Liver (tissue), 9 donors: Measurements from ENCODE around the gene CIITA. TPM values are rescaled to one million over a fixed set of nuclear protein-coding genes. Genes with fewer than 3 reads are reported as not detected.

Source experiments
- DNase-seq: peaks from one replicate; pipeline ENCODE4 v3.0.0-alpha.2; 2017; ENCODE audit warnings: low spot score
- H3K27ac ChIP-seq, 2 donors: one replicate each; pipeline ENCODE4 v1.7.0; 2013; ENCODE audit warnings: inconsistent platforms in 2 of 2, low read length in 2 of 2, control low read depth in 1 of 2, low read depth in 1 of 2, mild to moderate bottlenecking in 1 of 2
- H3K27me3 ChIP-seq, 4 donors: one replicate each; pipeline versions ENCODE4 v1.6.1 to v1.7.0; 2013; ENCODE audit warnings: low read length in 3 of 4, inconsistent platforms in 1 of 4, mild to moderate bottlenecking in 1 of 4, moderate library complexity in 1 of 4; ENCODE audit not compliant: control insufficient read depth in 4 of 4, insufficient read depth in 4 of 4
- H3K36me3 ChIP-seq, 4 donors: one replicate each; pipeline versions ENCODE4 v1.6.1 to v1.7.0; 2013; ENCODE audit warnings: low read length in 3 of 4, mild to moderate bottlenecking in 3 of 4, low read depth in 1 of 4, moderate library complexity in 1 of 4; ENCODE audit not compliant: control insufficient read depth in 4 of 4, insufficient read depth in 3 of 4
- H3K4me1 ChIP-seq, 4 donors: one replicate each; pipeline versions ENCODE4 v1.6.1 to v1.7.0; 2013; ENCODE audit warnings: low read length in 3 of 4, mild to moderate bottlenecking in 3 of 4, moderate library complexity in 1 of 4; ENCODE audit not compliant: control insufficient read depth in 4 of 4, insufficient read depth in 4 of 4
- H3K4me3 ChIP-seq, 3 donors: one replicate each; pipeline versions ENCODE4 v1.6.1 to v1.7.0; 2013; ENCODE audit warnings: low read length in 3 of 3, control low read depth in 1 of 3, low read depth in 1 of 3, mild to moderate bottlenecking in 1 of 3
- H3K9ac ChIP-seq, 2 donors: one replicate each; pipeline ENCODE4 v1.7.0; 2013; ENCODE audit warnings: low read length in 2 of 2, mild to moderate bottlenecking in 2 of 2, moderate library complexity in 2 of 2, control low read depth in 1 of 2, low read depth in 1 of 2
- H3K9me3 ChIP-seq, 4 donors: one replicate each; pipeline versions ENCODE4 v1.6.1 to v1.7.0; 2013; ENCODE audit warnings: low read length in 3 of 4; ENCODE audit not compliant: control insufficient read depth in 4 of 4
- ATF3 ChIP-seq: IDR thresholded peaks from 2 replicates; pipeline ENCODE4 v1.6.1; 2016; ENCODE audit warnings: antibody characterized with exemption
- CTCF ChIP-seq: fragments of 150-350 bp; IDR thresholded peaks from 2 replicates; pipeline ENCODE4 v1.5.1; 2017; ENCODE audit warnings: improper control_type of control experiment, low read depth, low read length; ENCODE audit not compliant: missing input control
- EGR1 ChIP-seq, 2 donors: IDR thresholded peaks; 2 replicates each; pipeline ENCODE4 v1.6.1; 2016 to 2018; ENCODE audit warnings: antibody characterized with exemption in 2 of 2, low read depth in 2 of 2
- FOXA1 ChIP-seq: IDR thresholded peaks from 2 replicates; pipeline ENCODE4 v1.6.1; 2016; ENCODE audit warnings: antibody characterized with exemption
- FOXA2 ChIP-seq: IDR thresholded peaks from 2 replicates; pipeline ENCODE4 v1.6.1; 2016; ENCODE audit warnings: antibody characterized with exemption
- GABPA ChIP-seq, 2 donors: IDR thresholded peaks in 1 of 2; conservative IDR thresholded peaks in 1 of 2; 2 replicates each; pipeline ENCODE4 v1.6.1; 2016; ENCODE audit warnings: antibody characterized with exemption in 2 of 2, mild to moderate bottlenecking in 1 of 2, moderate library complexity in 1 of 2
- HNF4A ChIP-seq, 2 donors: conservative IDR thresholded peaks; 2 replicates each; pipeline ENCODE4 v1.6.1; 2016; ENCODE audit warnings: antibody characterized with exemption in 2 of 2, mild to moderate bottlenecking in 2 of 2
- HNF4G ChIP-seq: IDR thresholded peaks from 2 replicates; pipeline ENCODE4 v1.6.1; 2016; ENCODE audit warnings: antibody characterized with exemption
- JUND ChIP-seq, 2 donors: IDR thresholded peaks; 2 replicates each; pipeline ENCODE4 v1.6.1; 2016; ENCODE audit warnings: antibody characterized with exemption in 2 of 2
- MAX ChIP-seq: IDR thresholded peaks from 2 replicates; pipeline ENCODE4 v1.6.1; 2016; ENCODE audit warnings: antibody characterized with exemption
- NR2F2 ChIP-seq: IDR thresholded peaks from 2 replicates; pipeline ENCODE4 v1.6.1; 2016; ENCODE audit warnings: antibody characterized with exemption
- RAD21 ChIP-seq, 2 donors: IDR thresholded peaks; 2 replicates each; pipeline ENCODE4 v1.6.1; 2016; ENCODE audit warnings: antibody characterized with exemption in 2 of 2, mild to moderate bottlenecking in 2 of 2
- REST ChIP-seq: IDR thresholded peaks from 2 replicates; pipeline ENCODE4 v1.6.1; 2016; ENCODE audit warnings: antibody characterized with exemption, mild to moderate bottlenecking
- RXRA ChIP-seq, 2 donors: IDR thresholded peaks; 2 replicates each; pipeline ENCODE4 v1.6.1; 2017 to 2018; ENCODE audit warnings: antibody characterized with exemption in 2 of 2, mild to moderate bottlenecking in 1 of 2
- SP1 ChIP-seq: IDR thresholded peaks from 2 replicates; pipeline ENCODE4 v1.6.1; 2018; ENCODE audit warnings: antibody characterized with exemption, mild to moderate bottlenecking
- TAF1 ChIP-seq: conservative IDR thresholded peaks from 2 replicates; pipeline ENCODE4 v1.6.1; 2016; ENCODE audit warnings: antibody characterized with exemption, mild to moderate bottlenecking
- YY1 ChIP-seq: IDR thresholded peaks from 2 replicates; pipeline ENCODE4 v1.6.1; 2016; ENCODE audit warnings: antibody characterized with exemption, mild to moderate bottlenecking
- ZBTB33 ChIP-seq: IDR thresholded peaks from 2 replicates; pipeline ENCODE4 v1.6.1; 2016; ENCODE audit warnings: antibody characterized with exemption
- WGBS: extraction: QIAGEN DNeasy Blood & Tissue Kit; methylation state at CpG from one replicate; pipeline ENCODE4 v1.1.7; 2013; 5-methylcytosine and 5-hydroxymethylcytosine counted together
- polyA plus RNA-seq, 2 donors: library from polyadenylated mRNA; stranded (reverse) in 1 of 2; unstranded in 1 of 2; fragments of 200-250 nt in 1 of 2; fragments of >200 nt in 1 of 2; fragmentation: Nextera tagmentation in 1 of 2; extraction: Ambion mirVana in 1 of 2; gene quantifications; one replicate each; pipeline versions ENCODE4 v1.2.1 to v1.2.3, GENCODE V29; 2013 to 2015
- total RNA-seq, 2 donors: library from RNA; depleted of rRNA; stranded (reverse); fragments of >200 nt; gene quantifications; one replicate each; pipeline ENCODE4 v1.2.3, GENCODE V29; 2014
- donor health status: healthy.
- donor health status: healthy.
- donor health status: healthy.
- donor health status: healthy.
- donor health status: healthy.

Gene CIITA
- total and polyA plus RNA-seq, 4 donors = 1.6 to 4.2 (median 2.2) TPM

GRCh38 chr16:10831894-10832886 is 44.8 kb upstream of the CIITA start:
- TF ChIP-seq MAX (no peak), RXRA (IDR thresholded peaks at IDR 0.05) (no peak), NR2F2 (no peak), SP1 (no peak), REST (no peak), JUND (IDR thresholded peaks at IDR 0.05) (no peak), HNF4G (no peak), RAD21 (IDR thresholded peaks at IDR 0.05) (no peak), YY1 (no peak), FOXA1 (no peak), FOXA2 (no peak), TAF1 (no peak), CTCF (no peak), EGR1 (IDR thresholded peaks at IDR 0.05; ENCODE audit: low read depth in 2 of 2) (no peak), GABPA (IDR thresholded peaks at IDR 0.05 in 1 of 2, conservative IDR thresholded peaks at IDR 0.05 in 1 of 2) (no peak), ATF3 (no peak), HNF4A (conservative IDR thresholded peaks at IDR 0.05) (no peak), ZBTB33 (no peak)
- 90% methylated on average over 10 of the region's 10 CpGs for WGBS

More at GRCh38 chr16:10831894-10832886, 44.8 kb upstream of the CIITA start:
- H3K9ac ChIP-seq = no peak overlapping the region
- H3K4me3 ChIP-seq = no peak overlapping the region
- H3K36me3 ChIP-seq = no peaks in the 10 kb centered on the region
- peaks cover 12 to 32% (median 22%) of the 10 kb centered on the region in 4 donors for H3K4me1 ChIP-seq
- H3K27me3 ChIP-seq = no peaks in the 10 kb centered on the region
- no peak overlapping the region for H3K27ac ChIP-seq
- no peak for DNase-seq
- no peaks in the 10 kb centered on the region for H3K9me3 ChIP-seq
